GM12878 (cell line): ENCODE results near the gene DGKE. TPM values are rescaled to one million over a fixed set of nuclear protein-coding genes. Genes with fewer than 3 reads are reported as not detected.

Experiments used
- BHLHE40 ChIP-seq, 2 experiments: fragments of 450-650 bp in 1 of 2; IDR thresholded peaks; 2 replicates each; pipeline ENCODE4 v1.6.1; 2011 to 2017; ENCODE audit warnings: low read depth in 2 of 2, borderline replicate concordance in 1 of 2, improper control_type of control experiment in 1 of 2, low read length in 1 of 2, mild to moderate bottlenecking in 1 of 2
- ETV6 ChIP-seq, 2 experiments: fragments of 450-650 bp in 1 of 2; IDR thresholded peaks in 1 of 2; conservative IDR thresholded peaks in 1 of 2; 2 replicates each; pipeline ENCODE4 v1.6.1; 2014; ENCODE audit warnings: antibody characterized with exemption in 1 of 2, borderline replicate concordance in 1 of 2, low read depth in 1 of 2, mild to moderate bottlenecking in 1 of 2, moderate library complexity in 1 of 2
- EZH2 ChIP-seq: IDR thresholded peaks from 2 replicates; pipeline ENCODE4 v1.6.1; 2012; ENCODE audit warnings: low read depth, mild to moderate bottlenecking, control low read depth, inconsistent platforms, low read length, borderline replicate concordance; ENCODE audit not compliant: control insufficient read depth
- HCFC1 ChIP-seq: fragments of 150-350 bp; IDR thresholded peaks from 2 replicates; pipeline ENCODE4 v1.6.1; 2014; ENCODE audit warnings: low read length
- IRF4 ChIP-seq: IDR thresholded peaks from 2 replicates; pipeline ENCODE4 v1.6.1; 2011; ENCODE audit warnings: low read depth, low read length
- KAT2A ChIP-seq: conservative IDR thresholded peaks from 2 replicates; pipeline ENCODE4 v1.6.1; 2011; ENCODE audit warnings: low read depth, low read length; ENCODE audit not compliant: control insufficient read depth
- KLF5 ChIP-seq: fragments of 450-650 bp; IDR thresholded peaks from 2 replicates; pipeline ENCODE4 v1.6.1; 2014; ENCODE audit warnings: mild to moderate bottlenecking; ENCODE audit not compliant: partially characterized antibody
- MTA2 ChIP-seq: fragments of 450-650 bp; IDR thresholded peaks from 2 replicates; pipeline ENCODE4 v1.6.1; 2016; ENCODE audit warnings: low read depth, mild to moderate bottlenecking, moderate library complexity
- NBN ChIP-seq: fragments of 450-650 bp; IDR thresholded peaks from 2 replicates; pipeline ENCODE4 v1.6.1; 2016
- RB1 ChIP-seq: fragments of 450-650 bp; formaldehyde crosslinking; IDR thresholded peaks from 2 replicates; pipeline ENCODE4 v1.6.1; 2017; ENCODE audit warnings: mild to moderate bottlenecking, borderline replicate concordance
- SMAD1 ChIP-seq: fragments of 450-650 bp; IDR thresholded peaks from 2 replicates; pipeline ENCODE4 v1.6.1; 2018; ENCODE audit warnings: mild to moderate bottlenecking, low read depth; ENCODE audit not compliant: partially characterized antibody
- SMAD5 ChIP-seq: IDR thresholded peaks from 2 replicates; pipeline ENCODE4 v1.6.1; 2016; ENCODE audit warnings: antibody characterized with exemption, low read depth
- SRF ChIP-seq, 2 experiments: IDR thresholded peaks; 2 replicates each; pipeline ENCODE4 v1.6.1; 2011; ENCODE audit warnings: low read depth in 2 of 2, low read length in 2 of 2, mild to moderate bottlenecking in 1 of 2, moderate library complexity in 1 of 2
- STAT1 ChIP-seq: fragments of 450-650 bp; conservative IDR thresholded peaks from 2 replicates; pipeline ENCODE4 v1.6.1; 2014; ENCODE audit warnings: antibody characterized with exemption, mild to moderate bottlenecking
- ZNF274 ChIP-seq: IDR thresholded peaks from one replicate; pipeline ENCODE4 v1.8.0; 2011; ENCODE audit not compliant: insufficient read length, insufficient read depth
- polyA plus RNA-seq, 11 experiments: library from polyadenylated mRNA; depleted of rRNA in 4 of 11; unstranded in 6 of 11; stranded (reverse) in 5 of 11; fragments of >200 nt; fragmentation: Nextera tagmentation in 4 of 11; fragmentation: Illumina TruSeq in 1 of 11; extraction: Ambion mirVana in 4 of 11; extraction: Trizol in 1 of 11; gene quantifications; 1 replicate in 1 of 11; 2 replicates in 10 of 11; pipeline versions ENCODE4 v1.2.1 to v1.2.3, GENCODE V29; 2011 to 2016; ENCODE audit warnings: inconsistent platforms in 2 of 11, missing spikeins in 2 of 11, low read depth in 1 of 11
- total RNA-seq, 4 experiments: library from RNA; depleted of rRNA in 3 of 4; stranded (reverse); fragments of >200 nt in 3 of 4; fragmentation: Illumina TruSeq in 1 of 4; extraction: Trizol in 1 of 4; gene quantifications; 2 replicates each; pipeline versions ENCODE4 v1.2.1 to v1.2.3, GENCODE V29; 2013 to 2021
- TF ChIP-seq, protein P1 (sequence below): fragments of 450-650 bp; IDR thresholded peaks from 2 replicates; pipeline ENCODE4 v1.6.1; 2017; ENCODE audit warnings: mild to moderate bottlenecking, low read depth, inconsistent platforms; ENCODE audit not compliant: poor library complexity, severe bottlenecking
- TF ChIP-seq, protein P2 (sequence below): fragments of 450-650 bp; IDR thresholded peaks from 2 replicates; pipeline ENCODE4 v1.6.1; 2017; ENCODE audit warnings: borderline replicate concordance
- TF ChIP-seq, protein P3 (sequence below): fragments of 150-350 bp; IDR thresholded peaks from 2 replicates; pipeline ENCODE4 v1.6.1; 2014; ENCODE audit warnings: mild to moderate bottlenecking, low read depth, low read length
- TF ChIP-seq, protein P4 (sequence below): IDR thresholded peaks from 2 replicates; pipeline ENCODE4 v1.6.1; 2012; ENCODE audit warnings: low read length, inconsistent platforms
- TF ChIP-seq, protein P5 (sequence below): fragments of 450-650 bp; conservative IDR thresholded peaks from 2 replicates; pipeline ENCODE4 v1.6.1; 2017; ENCODE audit warnings: mild to moderate bottlenecking, moderate library complexity

DGKE gene
- total and polyA plus RNA-seq, 10 of the 15 experiments (the other 5 are each of a cell fraction or from before 2014, with no cell fraction given): 2.8 to 18.0 (median 11.6) TPM

DNA sequence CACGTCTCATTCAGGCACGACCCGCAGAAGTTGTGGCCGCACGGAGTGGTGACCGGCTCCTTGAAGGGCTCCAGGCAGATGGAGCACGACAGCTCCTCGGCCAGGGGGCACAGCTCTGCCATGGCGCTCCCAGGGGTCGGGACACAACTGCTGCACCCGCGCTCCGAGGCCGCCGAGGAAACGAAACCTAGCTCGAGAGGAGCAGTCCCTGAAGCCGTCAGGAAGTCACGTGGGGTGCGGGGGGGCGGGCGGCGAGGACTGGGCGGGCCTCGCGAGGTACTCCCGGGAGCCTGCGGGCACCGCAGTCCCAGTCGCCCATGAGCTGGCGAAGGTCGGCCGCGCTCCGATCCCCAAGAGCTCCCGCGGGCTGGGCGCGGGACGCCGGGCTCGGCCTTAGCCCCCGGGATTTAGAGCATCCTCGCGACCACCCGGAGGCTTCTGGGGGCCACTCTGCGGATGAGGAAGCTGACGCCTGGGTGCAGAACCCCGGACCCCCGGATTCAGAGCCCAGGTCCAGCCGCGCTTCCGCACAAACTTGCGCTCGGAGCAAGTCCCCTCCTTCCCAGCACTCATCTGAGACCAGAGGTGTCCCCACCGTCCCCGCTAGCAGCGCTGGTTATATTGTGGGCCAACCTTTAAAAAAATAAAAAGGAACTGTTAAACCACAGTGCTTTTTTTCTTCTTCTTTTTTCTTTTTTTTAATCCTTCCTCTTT is 80.1 kb downstream of the DGKE start, which contains the start of gene TRIM25 (continued):
- TF ChIP-seq, protein P1, sequence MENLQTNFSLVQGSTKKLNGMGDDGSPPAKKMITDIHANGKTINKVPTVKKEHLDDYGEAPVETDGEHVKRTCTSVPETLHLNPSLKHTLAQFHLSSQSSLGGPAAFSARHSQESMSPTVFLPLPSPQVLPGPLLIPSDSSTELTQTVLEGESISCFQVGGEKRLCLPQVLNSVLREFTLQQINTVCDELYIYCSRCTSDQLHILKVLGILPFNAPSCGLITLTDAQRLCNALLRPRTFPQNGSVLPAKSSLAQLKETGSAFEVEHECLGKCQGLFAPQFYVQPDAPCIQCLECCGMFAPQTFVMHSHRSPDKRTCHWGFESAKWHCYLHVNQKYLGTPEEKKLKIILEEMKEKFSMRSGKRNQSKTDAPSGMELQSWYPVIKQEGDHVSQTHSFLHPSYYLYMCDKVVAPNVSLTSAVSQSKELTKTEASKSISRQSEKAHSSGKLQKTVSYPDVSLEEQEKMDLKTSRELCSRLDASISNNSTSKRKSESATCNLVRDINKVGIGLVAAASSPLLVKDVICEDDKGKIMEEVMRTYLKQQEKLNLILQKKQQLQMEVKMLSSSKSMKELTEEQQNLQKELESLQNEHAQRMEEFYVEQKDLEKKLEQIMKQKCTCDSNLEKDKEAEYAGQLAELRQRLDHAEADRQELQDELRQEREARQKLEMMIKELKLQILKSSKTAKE: no peak
- TF ChIP-seq EZH2: no peak
- no peak for TF ChIP-seq KAT2A
- TF ChIP-seq SRF (IDR thresholded peaks at IDR 0.05; ENCODE audit: low read depth in 2 of 2, low read length in 2 of 2): no peak
- 0 out of 2 replicates have a peak, but pooled peaks have one; percentile 23 for TF ChIP-seq STAT1
- TF ChIP-seq, protein P2, sequence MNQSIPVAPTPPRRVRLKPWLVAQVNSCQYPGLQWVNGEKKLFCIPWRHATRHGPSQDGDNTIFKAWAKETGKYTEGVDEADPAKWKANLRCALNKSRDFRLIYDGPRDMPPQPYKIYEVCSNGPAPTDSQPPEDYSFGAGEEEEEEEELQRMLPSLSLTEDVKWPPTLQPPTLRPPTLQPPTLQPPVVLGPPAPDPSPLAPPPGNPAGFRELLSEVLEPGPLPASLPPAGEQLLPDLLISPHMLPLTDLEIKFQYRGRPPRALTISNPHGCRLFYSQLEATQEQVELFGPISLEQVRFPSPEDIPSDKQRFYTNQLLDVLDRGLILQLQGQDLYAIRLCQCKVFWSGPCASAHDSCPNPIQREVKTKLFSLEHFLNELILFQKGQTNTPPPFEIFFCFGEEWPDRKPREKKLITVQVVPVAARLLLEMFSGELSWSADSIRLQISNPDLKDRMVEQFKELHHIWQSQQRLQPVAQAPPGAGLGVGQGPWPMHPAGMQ: no peak
- no peak for TF ChIP-seq ZNF274
- 0 out of 2 replicates have a peak, but pooled peaks have one; percentile 9 for TF ChIP-seq MTA2
- no peak for TF ChIP-seq SMAD1
- TF ChIP-seq, protein P3, sequence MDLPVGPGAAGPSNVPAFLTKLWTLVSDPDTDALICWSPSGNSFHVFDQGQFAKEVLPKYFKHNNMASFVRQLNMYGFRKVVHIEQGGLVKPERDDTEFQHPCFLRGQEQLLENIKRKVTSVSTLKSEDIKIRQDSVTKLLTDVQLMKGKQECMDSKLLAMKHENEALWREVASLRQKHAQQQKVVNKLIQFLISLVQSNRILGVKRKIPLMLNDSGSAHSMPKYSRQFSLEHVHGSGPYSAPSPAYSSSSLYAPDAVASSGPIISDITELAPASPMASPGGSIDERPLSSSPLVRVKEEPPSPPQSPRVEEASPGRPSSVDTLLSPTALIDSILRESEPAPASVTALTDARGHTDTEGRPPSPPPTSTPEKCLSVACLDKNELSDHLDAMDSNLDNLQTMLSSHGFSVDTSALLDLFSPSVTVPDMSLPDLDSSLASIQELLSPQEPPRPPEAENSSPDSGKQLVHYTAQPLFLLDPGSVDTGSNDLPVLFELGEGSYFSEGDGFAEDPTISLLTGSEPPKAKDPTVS: no peak
- no peak for TF ChIP-seq KLF5
- TF ChIP-seq, protein P4, sequence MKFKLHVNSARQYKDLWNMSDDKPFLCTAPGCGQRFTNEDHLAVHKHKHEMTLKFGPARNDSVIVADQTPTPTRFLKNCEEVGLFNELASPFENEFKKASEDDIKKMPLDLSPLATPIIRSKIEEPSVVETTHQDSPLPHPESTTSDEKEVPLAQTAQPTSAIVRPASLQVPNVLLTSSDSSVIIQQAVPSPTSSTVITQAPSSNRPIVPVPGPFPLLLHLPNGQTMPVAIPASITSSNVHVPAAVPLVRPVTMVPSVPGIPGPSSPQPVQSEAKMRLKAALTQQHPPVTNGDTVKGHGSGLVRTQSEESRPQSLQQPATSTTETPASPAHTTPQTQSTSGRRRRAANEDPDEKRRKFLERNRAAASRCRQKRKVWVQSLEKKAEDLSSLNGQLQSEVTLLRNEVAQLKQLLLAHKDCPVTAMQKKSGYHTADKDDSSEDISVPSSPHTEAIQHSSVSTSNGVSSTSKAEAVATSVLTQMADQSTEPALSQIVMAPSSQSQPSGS: no peak
- no peak for TF ChIP-seq IRF4
- 0 out of 2 replicates have a peak, but pooled peaks have one; percentile 47 for TF ChIP-seq NBN
- TF ChIP-seq BHLHE40 (IDR thresholded peaks at IDR 0.05; ENCODE audit: borderline replicate concordance in 1 of 2, low read depth in 2 of 2, low read length in 1 of 2): peak; percentile 81 to 90
- peak in 1 of 2 experiments; percentile 50; a peak in 2 of 4 replicates for TF ChIP-seq ETV6 (conservative IDR thresholded peaks at IDR 0.05 in 1 of 2, IDR thresholded peaks at IDR 0.05 in 1 of 2; ENCODE audit: borderline replicate concordance in 1 of 2, low read depth in 1 of 2)
- TF ChIP-seq HCFC1: no peak; the same call in 1 of the 2 replicates
- TF ChIP-seq, protein P5, sequence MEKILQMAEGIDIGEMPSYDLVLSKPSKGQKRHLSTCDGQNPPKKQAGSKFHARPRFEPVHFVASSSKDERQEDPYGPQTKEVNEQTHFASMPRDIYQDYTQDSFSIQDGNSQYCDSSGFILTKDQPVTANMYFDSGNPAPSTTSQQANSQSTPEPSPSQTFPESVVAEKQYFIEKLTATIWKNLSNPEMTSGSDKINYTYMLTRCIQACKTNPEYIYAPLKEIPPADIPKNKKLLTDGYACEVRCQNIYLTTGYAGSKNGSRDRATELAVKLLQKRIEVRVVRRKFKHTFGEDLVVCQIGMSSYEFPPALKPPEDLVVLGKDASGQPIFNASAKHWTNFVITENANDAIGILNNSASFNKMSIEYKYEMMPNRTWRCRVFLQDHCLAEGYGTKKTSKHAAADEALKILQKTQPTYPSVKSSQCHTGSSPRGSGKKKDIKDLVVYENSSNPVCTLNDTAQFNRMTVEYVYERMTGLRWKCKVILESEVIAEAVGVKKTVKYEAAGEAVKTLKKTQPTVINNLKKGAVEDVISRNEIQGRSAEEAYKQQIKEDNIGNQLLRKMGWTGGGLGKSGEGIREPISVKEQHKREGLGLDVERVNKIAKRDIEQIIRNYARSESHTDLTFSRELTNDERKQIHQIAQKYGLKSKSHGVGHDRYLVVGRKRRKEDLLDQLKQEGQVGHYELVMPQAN: peak; percentile 88
- TF ChIP-seq SMAD5: no peak; the same call in 1 of the 2 replicates
- peak; percentile 83; the same call in 1 of the 2 replicates for TF ChIP-seq RB1
